GM21619 (cell line): ENCODE results near the gene PROK2.

Experiments used
- ATAC-seq: cut with Tn5 transposase; IDR thresholded peaks from one replicate; pipeline ENCODE4 v1.9.1; 2021; ENCODE audit not compliant: unreplicated experiment

PROK2 gene, protein sequence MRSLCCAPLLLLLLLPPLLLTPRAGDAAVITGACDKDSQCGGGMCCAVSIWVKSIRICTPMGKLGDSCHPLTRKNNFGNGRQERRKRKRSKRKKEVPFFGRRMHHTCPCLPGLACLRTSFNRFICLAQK

DNA sequence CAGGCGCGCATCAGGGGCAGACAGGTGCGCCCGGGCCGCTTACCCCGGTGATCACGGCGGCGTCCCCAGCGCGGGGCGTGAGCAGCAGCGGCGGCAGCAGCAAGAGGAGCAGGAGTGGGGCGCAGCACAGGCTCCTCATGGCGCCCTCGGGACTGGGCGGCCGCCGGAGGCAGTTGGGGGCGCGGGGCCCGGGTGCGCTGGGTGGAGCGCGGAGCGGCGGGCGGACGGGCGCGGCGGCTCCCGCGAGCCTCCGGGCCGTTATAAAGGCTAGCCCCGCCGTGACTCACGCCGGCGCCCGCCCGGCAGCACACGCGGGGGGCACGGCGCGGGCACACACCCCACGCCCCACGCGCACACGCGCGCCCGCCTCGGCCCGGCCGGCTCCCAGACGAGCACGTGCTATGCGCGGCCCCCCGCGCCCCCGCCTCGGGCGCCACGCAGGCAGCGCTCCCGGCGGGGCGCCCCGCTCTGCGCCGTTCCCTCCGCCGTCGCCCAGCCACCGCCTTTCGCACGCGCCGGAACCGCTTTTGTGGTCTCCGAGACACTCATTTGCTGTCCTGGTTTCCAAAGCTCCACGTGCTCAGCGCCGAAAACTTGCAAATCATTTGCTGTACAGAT is at the start of gene PROK2:
Gene PROK2, minus strand, starts transcription at position 235 of the 618 bp plus-strand sequence. Its CDS starts 96 bp downstream, at position 139.
- ATAC-seq, result no peak

DNA sequence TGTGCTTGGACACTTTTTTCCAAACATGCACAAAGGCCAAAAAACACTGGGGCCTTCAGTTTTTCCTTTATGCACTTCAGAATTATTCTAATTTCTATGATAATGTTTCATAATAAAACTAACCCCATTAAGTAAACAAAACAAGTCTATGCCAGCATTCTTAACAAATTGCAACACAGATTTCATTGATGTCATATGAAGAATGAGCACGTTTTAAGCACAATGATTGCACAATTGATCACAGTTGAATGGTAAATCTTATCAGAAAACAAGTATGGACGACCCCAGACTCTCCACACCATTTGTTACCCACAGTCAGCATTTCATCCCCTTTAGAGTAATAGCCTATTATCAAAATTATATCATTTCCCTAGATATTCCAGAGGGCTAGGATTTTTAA is 46.7 kb upstream of the PROK2 start:
- no peak for ATAC-seq

DNA sequence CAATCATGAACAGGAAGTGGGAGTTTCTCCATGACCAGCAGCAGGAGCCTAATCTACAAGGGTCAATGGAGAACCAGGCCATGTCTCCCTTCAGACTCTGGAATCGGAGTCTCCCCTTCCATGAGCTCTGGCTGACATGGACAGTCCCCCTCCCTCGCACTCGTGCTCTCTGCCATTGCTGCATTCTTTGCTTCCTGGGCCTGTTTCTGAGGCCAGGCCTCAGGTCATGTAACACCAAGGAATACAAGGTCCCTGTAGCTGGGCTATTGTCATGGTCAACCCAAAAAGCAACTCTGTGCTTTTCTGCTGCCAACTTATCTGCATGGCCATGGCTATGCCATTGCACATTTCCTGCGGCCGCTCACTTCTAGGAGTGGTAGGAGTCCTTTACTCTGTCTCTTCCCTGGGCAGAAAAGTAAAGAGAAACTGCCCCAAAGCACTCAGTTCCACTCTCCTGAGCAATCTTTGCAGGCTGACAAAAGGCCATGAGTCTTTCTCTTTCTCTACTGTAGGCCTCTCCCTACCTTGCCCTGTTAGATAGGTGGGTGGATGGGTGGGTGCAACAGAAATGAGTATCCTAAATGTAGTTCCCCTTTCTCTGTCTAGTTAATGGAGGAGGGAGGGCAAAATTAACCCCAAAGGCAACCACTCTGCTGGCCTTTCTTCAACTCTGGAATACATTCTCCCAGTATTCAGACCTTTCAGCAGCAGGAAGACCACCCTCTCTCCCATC is 40.8 kb upstream of the PROK2 start:
- no peak for ATAC-seq

DNA sequence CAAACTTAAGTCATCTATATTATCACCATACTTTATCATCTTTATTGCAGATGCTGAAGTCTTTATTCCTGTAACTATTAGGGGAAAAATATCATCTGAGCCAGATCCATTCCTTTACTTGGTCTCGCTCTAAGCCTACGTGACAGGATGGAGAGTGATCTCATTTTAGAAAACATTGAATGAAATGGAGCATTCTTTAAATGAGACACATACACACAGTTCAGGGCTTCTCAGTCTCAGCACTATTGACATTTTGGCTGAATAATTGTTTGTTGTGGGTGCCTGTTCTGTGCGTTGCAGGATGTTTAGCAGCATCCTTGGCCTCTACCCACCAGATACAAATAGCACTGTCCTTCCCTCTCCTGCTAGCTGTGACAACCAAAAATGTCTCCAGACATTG is 36.2 kb upstream of the PROK2 start:
- ATAC-seq, result no peak

DNA sequence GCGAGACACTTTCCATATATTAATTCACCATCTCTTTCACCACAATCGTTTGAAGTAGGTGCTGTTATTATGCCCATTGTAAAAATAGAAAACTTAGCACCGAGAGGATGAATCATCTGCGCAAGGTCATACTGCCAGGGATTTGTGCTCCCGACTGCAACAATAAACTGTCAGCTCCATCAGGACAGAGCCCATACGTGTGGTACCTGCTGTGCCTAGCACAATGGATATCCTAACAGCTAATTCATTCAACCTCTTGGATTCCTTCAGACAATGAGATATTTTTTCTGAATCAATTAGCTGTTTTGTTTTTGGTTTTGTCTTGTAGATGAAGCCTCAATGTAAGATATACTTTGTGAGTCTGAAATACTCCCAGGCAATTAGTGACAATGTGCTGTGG is 32.3 kb upstream of the PROK2 start:
- no peak for ATAC-seq

DNA sequence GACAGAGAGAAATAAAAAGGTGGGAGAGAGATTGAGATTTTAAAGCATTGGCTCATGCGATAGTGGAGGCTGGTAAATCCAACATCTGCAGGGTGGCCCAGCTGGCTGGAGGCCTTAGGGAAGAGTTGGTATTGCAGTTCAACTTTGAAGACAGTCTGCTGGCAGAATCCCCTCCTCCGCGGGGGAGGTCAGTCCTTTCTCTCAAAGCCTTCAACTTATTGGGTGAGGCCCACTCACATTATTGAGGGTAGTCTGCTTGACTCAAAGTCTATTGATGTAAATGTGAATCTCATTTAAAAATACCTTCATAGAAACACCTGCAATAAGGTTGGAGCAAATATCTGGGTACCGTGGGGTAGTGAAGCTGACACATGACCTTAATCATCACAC is 31.8 kb upstream of the PROK2 start:
- ATAC-seq, result no peak

DNA sequence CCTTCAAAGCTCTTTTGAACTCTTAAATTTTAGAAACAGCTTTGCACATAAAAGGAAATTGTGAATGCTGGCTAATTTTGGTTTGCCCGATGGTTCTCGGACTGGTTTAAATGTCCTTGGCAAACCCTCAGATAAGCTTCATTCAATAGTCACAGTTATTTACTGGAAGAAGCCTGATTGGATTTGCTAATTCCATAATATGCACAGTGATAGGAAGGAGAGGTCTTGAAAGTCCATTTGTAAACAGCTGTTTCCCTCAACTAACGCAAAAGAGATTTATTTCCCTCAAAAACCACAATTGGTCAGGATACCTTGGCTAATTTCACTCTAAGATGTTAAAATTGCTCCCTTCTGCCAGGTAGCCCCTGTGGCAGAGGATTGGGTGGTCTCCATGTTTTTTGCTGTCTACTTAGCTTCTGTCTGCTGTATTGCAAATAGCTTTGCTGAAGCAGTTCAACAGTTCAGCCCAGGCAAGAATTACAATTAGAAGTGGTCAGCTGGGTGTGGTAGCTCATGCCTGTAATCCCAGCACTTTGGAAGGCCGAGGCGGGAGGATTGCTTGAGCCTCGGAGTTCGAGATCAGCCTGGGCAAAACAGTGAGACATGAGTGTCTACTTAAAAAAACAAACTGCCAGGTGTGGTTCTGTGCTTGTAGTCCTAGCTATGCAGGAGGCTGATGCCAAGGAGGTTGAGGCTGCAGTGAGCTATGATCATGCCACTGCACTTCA is 30.6 kb upstream of the PROK2 start:
- no peak for ATAC-seq

DNA sequence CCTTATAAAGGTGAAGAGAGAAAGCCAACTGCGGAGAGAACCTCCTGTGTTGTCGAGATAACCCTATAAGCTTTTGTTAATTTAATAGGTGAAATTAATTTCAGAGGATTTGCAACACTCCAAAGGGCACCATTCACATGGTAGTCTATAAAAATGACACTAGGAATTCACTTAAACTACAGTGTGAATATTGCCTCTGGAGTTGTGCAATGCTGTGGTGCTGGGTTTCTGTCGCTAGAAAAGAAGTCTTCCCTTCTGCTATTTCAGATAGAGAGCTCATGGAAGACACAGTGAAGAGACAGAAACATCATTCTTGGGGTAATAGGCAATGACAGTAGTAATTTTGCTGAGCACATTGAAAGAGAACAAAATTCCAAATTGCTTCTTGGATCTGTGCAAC is 28.8 kb upstream of the PROK2 start:
- no peak for ATAC-seq

DNA sequence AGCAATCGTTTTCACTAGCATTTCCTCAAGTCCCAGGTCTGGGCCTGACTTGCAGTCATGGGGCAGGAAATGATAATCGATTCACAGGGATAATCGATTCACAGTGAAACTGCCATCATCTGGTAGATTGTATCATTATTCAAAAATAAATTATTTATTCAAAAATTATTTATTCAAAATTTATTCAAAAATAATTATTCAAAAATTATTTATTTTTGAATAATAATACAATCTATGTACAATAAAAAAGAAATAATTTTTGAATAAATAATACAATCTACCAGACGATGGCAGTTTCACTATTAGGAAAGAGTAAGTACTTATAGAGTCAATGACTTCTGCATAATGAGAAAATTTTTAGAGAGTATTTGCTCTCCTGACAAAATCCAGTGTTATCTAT is 28.1 kb upstream of the PROK2 start:
- no peak for ATAC-seq

DNA sequence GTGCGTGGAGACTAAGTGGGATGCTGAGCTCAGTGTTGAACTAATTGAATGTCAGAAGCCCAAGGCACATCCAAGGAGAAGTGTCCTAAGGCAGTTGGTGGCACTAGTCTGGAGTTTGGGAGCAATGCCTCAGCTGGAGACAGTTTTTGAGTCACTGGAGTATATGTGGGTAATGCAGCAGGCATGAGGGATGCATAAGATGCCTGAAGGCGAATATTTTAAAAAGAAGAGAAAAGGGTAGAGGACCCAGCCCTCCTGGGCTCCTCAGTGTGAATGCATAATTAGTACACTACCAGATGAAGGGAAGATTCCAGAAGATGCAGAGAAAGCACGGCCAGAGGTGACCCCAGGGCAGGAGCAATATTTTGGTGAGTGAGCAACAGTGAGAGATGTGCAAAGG is 25.1 kb upstream of the PROK2 start:
- ATAC-seq, result no peak

DNA sequence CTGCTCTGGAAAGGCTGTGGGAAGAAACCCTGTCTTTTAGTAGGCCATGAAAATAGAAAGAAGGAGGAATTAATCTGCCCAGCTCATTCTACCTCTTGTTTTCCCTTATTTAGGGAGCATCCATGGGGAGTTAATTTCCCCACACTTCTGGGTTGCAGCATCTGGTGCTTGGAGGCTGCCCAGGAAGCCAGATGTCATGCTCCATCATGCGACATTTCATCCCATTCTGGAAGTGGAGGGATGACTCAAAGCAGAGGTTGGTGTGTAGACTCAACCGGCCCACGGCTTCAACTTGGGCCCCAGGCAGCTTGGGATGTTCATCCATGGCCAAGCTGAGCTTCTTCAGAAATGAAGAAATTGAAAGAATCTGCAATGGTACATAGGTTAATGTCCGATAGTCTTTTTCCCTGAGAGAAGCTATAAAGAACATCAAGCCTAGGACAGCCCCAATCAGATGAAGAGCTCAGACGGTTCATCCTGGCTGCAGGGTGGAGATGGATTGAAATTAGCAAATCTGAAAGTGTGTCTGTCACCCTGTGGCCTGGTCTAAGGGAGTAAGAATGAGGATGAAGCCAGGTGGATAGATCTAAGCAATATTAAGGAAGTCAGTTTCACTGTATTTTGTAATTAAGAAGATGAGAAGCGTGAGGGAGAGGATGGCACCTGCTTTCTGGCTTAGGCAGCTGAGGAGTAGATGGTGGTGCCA is 24.5 kb upstream of the PROK2 start:
- no peak for ATAC-seq

DNA sequence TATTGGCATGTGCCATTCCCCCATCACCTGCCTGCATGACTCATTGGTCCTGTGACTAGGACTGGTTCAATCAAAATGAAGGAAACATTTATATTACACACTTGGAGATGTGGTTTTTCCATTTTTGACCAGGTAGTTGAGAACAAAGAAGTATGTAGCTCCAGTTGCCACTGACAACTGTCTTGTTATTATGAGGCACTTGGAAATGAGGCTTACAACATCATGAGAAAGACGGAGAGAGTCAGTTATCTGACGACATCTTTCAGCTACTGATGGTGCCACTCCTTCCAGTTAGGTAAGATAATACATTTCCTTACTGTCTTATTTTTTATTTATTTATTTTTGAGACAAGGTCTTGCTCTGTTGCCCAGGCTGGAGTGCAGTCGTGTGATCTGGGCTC is 21.8 kb upstream of the PROK2 start:
- no peak for ATAC-seq

DNA sequence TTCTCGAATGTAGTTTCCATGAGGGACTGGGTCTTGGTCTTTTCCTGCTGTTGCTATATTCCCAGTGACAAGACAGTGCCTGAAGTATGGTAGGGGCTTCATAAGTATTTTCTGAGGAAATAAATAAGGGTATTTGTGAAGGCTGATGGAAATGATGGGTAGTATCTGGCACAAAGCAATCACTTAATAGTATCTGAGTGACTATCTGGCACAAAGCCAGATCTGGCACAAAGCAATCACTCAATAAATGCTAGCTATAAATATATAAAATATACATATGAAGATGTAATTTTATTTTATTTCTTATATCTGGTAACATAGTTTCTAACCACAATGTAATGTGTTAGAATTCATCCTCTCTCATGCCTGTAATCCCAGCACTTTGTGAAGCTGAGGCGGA is 20.7 kb upstream of the PROK2 start:
- no peak for ATAC-seq

DNA sequence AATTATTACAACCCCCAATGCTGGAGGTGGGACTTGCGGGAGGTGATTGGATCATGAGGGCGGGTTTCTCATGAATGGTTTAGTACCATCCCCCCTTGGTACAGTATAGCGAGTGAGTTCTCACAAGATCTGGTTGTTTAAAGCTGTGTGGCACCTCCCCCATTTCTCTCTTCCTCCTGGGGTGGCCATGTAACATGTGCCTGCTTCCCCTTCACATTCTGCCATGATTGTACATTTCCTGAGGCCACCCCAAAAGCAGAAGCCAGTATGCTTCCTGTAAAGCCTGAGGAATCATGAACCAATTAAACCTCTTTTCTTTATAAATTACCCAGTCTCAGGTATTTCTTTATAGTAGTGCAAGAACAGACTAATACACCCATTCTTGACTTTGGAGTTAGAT is 20.3 kb upstream of the PROK2 start:
- no peak for ATAC-seq

DNA sequence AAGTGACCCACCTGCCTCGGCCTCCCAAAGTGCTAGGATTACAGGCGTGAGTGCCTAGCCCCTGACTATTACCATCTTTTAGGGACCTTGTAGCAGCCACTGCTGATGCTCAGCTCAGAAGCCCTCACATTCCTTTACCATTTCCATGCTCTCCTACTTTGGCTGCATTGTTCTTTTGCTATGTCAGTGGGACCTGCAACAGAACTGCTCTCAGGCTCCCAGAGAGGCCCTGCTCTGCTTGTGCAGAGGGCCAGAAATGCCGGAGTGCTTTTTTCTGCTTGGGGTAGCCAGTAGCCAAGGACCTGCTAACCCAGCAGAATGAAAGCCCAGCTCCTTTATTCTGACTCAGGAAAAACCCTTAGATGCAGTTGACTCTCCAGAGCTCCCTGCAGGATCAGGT is 18.3 kb upstream of the PROK2 start:
- no peak for ATAC-seq

DNA sequence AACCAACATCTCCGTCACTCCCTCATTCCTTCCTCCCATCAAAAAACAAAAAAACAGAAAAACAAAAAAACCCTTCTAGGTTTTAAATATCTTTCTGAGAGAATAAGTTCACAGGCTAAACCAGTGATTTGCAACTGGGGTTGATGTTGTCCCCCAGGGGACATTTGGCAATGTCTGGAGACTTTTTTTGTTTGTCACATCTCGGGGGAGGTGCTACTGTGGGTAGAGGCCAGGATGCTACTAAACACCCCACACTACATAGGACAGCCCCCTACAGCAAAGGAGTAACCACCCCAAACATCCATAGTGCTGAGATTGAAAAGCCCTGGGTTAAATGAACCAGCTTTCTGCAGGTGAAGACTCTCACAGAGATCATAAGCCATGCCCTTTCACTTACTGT is 17.0 kb upstream of the PROK2 start:
- ATAC-seq, result no peak

DNA sequence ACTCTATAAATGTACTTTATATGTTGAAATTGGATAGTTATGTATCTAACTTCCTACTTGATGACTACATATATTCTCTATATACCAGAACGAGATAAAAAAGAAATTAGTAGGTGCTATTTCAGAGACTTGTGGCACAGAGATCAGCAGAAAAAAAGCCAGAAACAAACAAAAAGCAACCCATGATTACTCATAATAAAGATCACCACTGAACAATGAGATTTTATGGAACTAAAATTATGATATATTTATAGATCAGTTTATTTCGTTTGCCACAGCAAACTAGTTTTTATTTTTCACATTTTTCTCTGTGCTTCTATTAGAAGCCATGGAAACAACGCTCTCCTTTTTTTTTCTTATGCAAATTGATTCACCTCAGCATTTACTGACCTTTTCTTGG is 15.1 kb upstream of the PROK2 start:
- no peak for ATAC-seq

DNA sequence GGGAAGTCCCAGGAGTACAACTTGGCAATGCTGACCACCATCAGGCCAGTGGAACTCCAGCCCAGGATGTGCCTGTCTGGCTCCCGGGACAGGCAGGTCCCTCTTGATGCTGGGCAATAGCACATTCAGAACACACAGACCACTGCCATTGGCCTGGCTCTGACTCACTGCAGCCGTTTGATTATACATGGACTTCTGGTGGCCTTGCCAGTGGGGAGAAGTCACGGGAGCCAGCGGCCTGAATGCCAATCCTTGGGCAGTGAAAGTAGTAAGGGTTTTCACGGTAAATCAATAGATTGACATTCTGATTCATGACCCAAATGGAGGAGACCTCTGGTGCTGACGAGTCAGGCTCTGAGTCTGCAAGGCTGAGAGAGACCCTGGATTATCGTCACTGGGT is 12.5 kb upstream of the PROK2 start:
- no peak for ATAC-seq

DNA sequence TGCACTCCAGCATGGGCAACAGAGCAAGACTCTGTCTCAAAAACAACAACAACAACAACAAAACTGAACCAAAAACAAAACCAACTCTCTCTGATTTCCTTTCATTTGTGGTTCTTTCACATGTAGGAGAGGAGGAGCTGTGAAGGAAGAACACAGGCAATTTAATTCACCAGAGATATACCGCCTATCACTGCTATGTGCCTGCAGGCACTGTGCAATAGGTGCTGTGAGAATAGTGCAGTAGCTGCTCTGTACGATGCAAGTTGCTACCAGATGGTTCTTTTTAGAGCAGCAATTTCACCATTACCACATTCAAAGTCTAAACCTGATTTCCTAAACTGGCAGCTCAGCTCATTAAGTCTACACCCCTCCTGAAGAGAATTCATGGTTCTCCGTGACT is 11.3 kb upstream of the PROK2 start:
- ATAC-seq, result no peak

DNA sequence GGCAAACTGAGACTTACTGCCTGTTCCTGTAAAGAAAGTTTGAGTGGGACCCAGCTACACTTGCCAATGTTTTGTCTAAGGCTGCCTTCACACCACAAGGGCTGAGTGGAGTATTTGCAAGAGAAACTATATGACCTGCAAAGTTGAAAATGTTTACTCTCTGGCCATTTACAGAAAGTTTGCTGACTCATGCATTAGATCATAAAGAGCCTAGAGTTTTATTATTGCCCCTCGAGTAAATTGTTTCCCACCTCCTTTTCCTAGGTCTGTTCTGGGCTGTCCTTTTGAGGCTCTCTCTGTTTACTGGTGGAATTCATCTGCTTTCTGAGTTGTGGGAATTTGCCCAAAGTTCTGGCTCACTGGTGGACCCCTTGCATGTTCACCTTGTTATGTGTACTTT is 6.7 kb upstream of the PROK2 start:
- no peak for ATAC-seq

DNA sequence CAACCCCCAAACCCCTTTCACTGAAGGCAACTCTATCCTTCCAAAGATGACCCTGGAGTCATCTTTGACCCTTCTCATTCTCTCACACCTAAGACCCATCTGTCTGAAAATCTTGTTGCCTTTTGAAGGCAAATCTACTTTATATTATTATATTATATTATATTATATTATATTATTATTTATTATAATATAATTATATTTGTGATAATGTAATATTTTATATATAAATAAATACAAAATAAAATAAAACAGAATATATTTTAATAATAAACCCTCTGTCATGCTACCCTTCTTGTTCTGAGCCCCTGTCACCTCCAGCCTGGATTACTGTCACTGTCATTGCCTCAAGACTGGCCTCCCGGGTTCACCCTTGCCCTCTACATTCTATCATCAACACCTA is 5.0 kb upstream of the PROK2 start:
- ATAC-seq, result no peak
